Activated CD8-positive, alpha-beta memory T cell treated with anti-CD3 and anti-CD28 coated beads, Interleukin-2, amount 50 U/mL, for 48 hours (primary cell): ENCODE results near the gene KNL1.
A peak's percentile ranks its signal among the peaks of the same experiment; 100 is the strongest.
"Not testable (repeated sequence)": the region's sequence is repeated elsewhere in the genome, so short reads cannot be mapped to it uniquely, and the experiment has no call there.

ENCODE experiments used
- DNase-seq: peaks from one replicate; pipeline ENCODE4 v3.0.0-alpha.2; 2020

KNL1 gene

GRCh38 chr15:40680959-40681358, 86.9 kb downstream of the KNL1 start:
- DNase-seq, result not testable (repeated sequence)

- DNase-seq, result no peak
Observed at GRCh38 chr15:40684381-40684780, 90.3 kb downstream of the KNL1 start.

GRCh38 chr15:40685376-40685775, 91.3 kb downstream of the KNL1 start:
- DNase-seq, result no peak

- DNase-seq, result no peak
Observed at GRCh38 chr15:40688932-40689799, 95.1 kb downstream of the KNL1 start.

GRCh38 chr15:40691737-40692136, 97.7 kb downstream of the KNL1 start:
- no peak for DNase-seq

- no peak for DNase-seq
Observed at GRCh38 chr15:40693904-40694687, 100.0 kb downstream of the KNL1 start.

- DNase-seq, result peak; percentile 95
Observed at GRCh38 chr15:40694688-40695468, 100.8 kb downstream of the KNL1 start, which contains the start of gene RAD51. RAD51 (plus strand) TSS chr15:40695174; CDS start chr15:40698759, 3,585 bp downstream.

GRCh38 chr15:40695469-40695890, 101.4 kb downstream of the KNL1 start:
- DNase-seq, result no peak

- no peak for DNase-seq
Observed at GRCh38 chr15:40696228-40696627, 102.2 kb downstream of the KNL1 start.

- DNase-seq, result no peak
Observed at GRCh38 chr15:40697916-40698315, 103.9 kb downstream of the KNL1 start.

GRCh38 chr15:40702077-40702476, 108.0 kb downstream of the KNL1 start:
- DNase-seq, result no peak

- no peak for DNase-seq
Observed at GRCh38 chr15:40706121-40706520, 112.1 kb downstream of the KNL1 start.
